SK-MEL-5 (cell line): ENCODE data around the gene PCBP3. TPM values are rescaled to one million over a fixed set of nuclear protein-coding genes. Genes with fewer than 3 reads are reported as not detected.

Source experiments
- DNase-seq: peaks from one replicate; pipeline ENCODE4 v3.0.0-alpha.2; 2016; ENCODE audit warnings: low read depth, low spot score
- in situ Hi-C: cut with HindIII; loops from 2 replicates; pipeline ENCODE4 v1.10.0; 2016; ENCODE audit warnings: low sequenced_read_pairs, high pct_unique_total_duplicates, low pct_unique_long_range_greater_than_20kb
- total RNA-seq: library from RNA; depleted of rRNA; stranded (reverse); fragments of >200 nt; shearing (Covaris generic); gene quantifications from 2 replicates; pipeline ENCODE4 v1.2.3, GENCODE V29; 2014; rRNA removed

Gene PCBP3
- total RNA-seq, 1 experiment from 2014 or later: not detected

- in situ Hi-C loops: no loop called here
- no peak for DNase-seq
Measured at GRCh38 chr21:45987121-45987711, 343.7 kb downstream of the PCBP3 start.

- DNase-seq: no peak
Measured at GRCh38 chr21:45988366-45989347, 345.1 kb downstream of the PCBP3 start.

GRCh38 chr21:45989355-45990048, 346.0 kb downstream of the PCBP3 start:
- no peak for DNase-seq

More at GRCh38 chr21:45988366-45989347, 345.1 kb downstream of the PCBP3 start:
- in situ Hi-C loops: no loop called here

GRCh38 chr21:45990049-45990711, 346.7 kb downstream of the PCBP3 start:
- in situ Hi-C loops: no loop called here
- no peak for DNase-seq

More at GRCh38 chr21:45989355-45990048, 346.0 kb downstream of the PCBP3 start:
- in situ Hi-C loops: no loop called here

GRCh38 chr21:45990741-45991605, 347.4 kb downstream of the PCBP3 start:
- DNase-seq: no peak
- in situ Hi-C loops: no loop called here

- in situ Hi-C loops: no loop called here
- no peak for DNase-seq
Measured at GRCh38 chr21:45991606-45992300, 348.2 kb downstream of the PCBP3 start.

Other genes starting within 250 kb of the PCBP3 start
- 12.4 and 13.2 TPM in 2 replicates for gene COL18A1, start 238.6 kb upstream of the PCBP3 start, total RNA-seq
- gene SLC19A1, start 101.3 kb upstream of the PCBP3 start, total RNA-seq: 12.7 and 15.8 TPM in 2 replicates